ENCODE data around the gene NUDT19. TPM values are rescaled to one million over a fixed set of nuclear protein-coding genes. Genes with fewer than 3 reads are reported as not detected.

NUDT19 gene
- total and polyA plus RNA-seq, 9 of the 15 experiments (the other 6 are each of a cell fraction or from before 2014, with no cell fraction given), result 9.6 to 38.6 (median 14.4) TPM

- Histone ChIP-seq H3K4me2 (ENCODE audit: insufficient read depth, low read length) (no peak overlapping the region), H3K4me3 (no peak overlapping the region), H3K27ac (ENCODE audit: extremely low read depth, low read depth, low read length) (no peak overlapping the region), H3K9me3 (replicated peaks; ENCODE audit: control insufficient read depth, insufficient read depth, low read depth, low read length) (no peaks in the 10 kb centered on the region), H2AFZ (ENCODE audit: low read depth, low read length) (no peak overlapping the region), H3K79me2 (ENCODE audit: control insufficient read depth, insufficient read depth, low read length) (no peaks in the 10 kb centered on the region), H3K9me1 (ENCODE audit: control insufficient read depth, insufficient read depth, low read length) (no peaks in the 10 kb centered on the region), H4K20me1 (replicated peaks; ENCODE audit: control insufficient read depth, insufficient read depth, low read length) (no peaks in the 10 kb centered on the region), H3K9ac (ENCODE audit: insufficient read depth in 1 of 2, low read depth in 2 of 2, low read length in 2 of 2) (peak overlapping the region in 1 of 2 experiments; percentile 6; a peak in 2 of 4 replicates), H3K36me3 (ENCODE audit: control insufficient read depth, insufficient read depth, low read length) (no peaks in the 10 kb centered on the region), H3K27me3 (ENCODE audit: control insufficient read depth in 2 of 2, insufficient read depth in 2 of 2, low read length in 2 of 2) (peaks cover 16 to 22% of the 10 kb centered on the region in 2 experiments; a peak in 4 of 5 replicates), H3K4me1 (replicated peaks in 1 of 2; ENCODE audit: control insufficient read depth in 2 of 2, insufficient read depth in 2 of 2, low read length in 2 of 2) (peaks cover 0 to 3% of the 10 kb centered on the region in 2 experiments; a peak in 3 of 5 replicates)
- no TSS peak for BruUV-seq (replicated peaks)
- intact Hi-C loops (cut with micrococcal nuclease), result no loop called here
- peak; percentile 62 for ATAC-seq
- ChIA-PET POLR2A (no interaction called here), CTCF (ENCODE audit: low intra/inter-chr PET ratio) (no interaction called here)
- FAIRE-seq, result no peak
- DNase-seq (ENCODE audit: extremely low read depth in 1 of 4, low spot score in 3 of 4), result peak; percentile 11 to 29 (median 26)
- 0% methylated on average over 3 of the region's 3 CpGs for WGBS (ENCODE audit: insufficient coverage, low coverage, missing lambda C conversion rate)
- in situ Hi-C loops (cut with MboI), result no loop called here
- TF ChIP-seq FOXO4 (CRISPR knock-in tag; IDR thresholded peaks at IDR 0.05) (no peak), KAT7 (CRISPR knock-in tag; IDR thresholded peaks at IDR 0.05; ENCODE audit: borderline replicate concordance) (no peak), TAF15 (IDR thresholded peaks at IDR 0.05; ENCODE audit: low read depth, low read length) (no peak), XRCC4 (IDR thresholded peaks at IDR 0.05; ENCODE audit: extremely low read depth, insufficient read depth, insufficient read length) (no peak), IRF1 (CRISPR knock-in tag; IDR thresholded peaks at IDR 0.05; ENCODE audit: borderline replicate concordance) (no peak), LARP7 (IDR thresholded peaks at IDR 0.05) (no peak), CHCHD3 (CRISPR knock-in tag; IDR thresholded peaks at IDR 0.05) (no peak), PREB (CRISPR knock-in tag; IDR thresholded peaks at IDR 0.05) (no peak), ZNF224 (CRISPR knock-in tag; IDR thresholded peaks at IDR 0.05) (no peak)
Observed at GRCh38 chr19:32748948-32749347, 57.3 kb downstream of the NUDT19 start.

Measured in K562 (cell line).